Choroid plexus epithelial cell (primary cell): ENCODE results near the gene TYMP.

Source experiments
- DNase-seq: peaks from one replicate; pipeline ENCODE4 v3.0.0-alpha.2; 2010; ENCODE audit warnings: low read depth
- H3K4me3 ChIP-seq: 2 replicates; pipeline ENCODE4 v1.5.1; 2011; ENCODE audit warnings: low read depth, mild to moderate bottlenecking, control low read depth, low read length, moderate library complexity
- CTCF ChIP-seq: conservative IDR thresholded peaks from 2 replicates; pipeline ENCODE4 v1.5.1; 2011; ENCODE audit warnings: low read depth, mild to moderate bottlenecking, control low read depth, inconsistent platforms, low read length, moderate library complexity

Gene TYMP

GRCh38 chr22:50550395-50550794, 20.6 kb upstream of the TYMP start:
- no peak for DNase-seq
- H3K4me3 ChIP-seq: no peak overlapping the region
- no peak for TF ChIP-seq CTCF

DNA sequence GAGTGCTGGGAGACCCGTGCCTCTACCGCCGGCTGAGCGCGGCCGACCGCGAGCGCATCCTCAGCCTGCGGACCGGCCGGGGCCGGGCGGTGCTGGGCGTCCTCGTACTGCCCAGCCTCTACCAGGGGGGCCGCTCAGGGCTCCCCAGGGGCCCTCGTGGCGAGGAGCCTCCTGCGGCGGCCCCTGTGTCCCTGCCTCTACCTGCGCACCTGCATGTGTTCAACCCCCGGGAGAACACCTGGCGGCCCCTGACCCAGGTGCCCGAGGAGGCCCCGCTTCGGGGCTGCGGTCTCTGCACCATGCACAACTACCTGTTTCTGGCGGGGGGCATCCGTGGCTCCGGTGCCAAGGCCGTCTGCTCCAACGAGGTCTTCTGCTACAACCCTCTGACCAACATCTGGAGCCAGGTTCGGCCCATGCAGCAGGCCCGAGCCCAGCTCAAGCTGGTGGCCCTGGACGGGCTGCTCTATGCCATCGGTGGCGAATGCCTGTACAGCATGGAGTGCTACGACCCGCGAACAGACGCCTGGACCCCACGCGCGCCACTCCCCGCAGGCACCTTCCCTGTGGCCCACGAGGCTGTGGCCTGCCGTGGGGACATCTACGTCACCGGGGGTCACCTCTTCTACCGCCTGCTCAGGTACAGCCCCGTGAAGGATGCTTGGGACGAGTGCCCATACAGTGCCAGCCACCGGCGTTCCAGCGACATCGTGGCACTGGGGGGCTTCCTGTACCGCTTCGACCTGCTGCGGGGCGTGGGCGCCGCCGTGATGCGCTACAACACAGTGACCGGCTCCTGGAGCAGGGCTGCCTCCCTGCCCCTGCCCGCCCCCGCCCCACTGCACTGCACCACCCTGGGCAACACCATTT, 19.3 kb upstream of the TYMP start:
- DNase-seq: no peak
- no peak overlapping the region for H3K4me3 ChIP-seq
- no peak for TF ChIP-seq CTCF

GRCh38 chr22:50548040-50548920, 18.5 kb upstream of the TYMP start:
- no peak for TF ChIP-seq CTCF
- no peak overlapping the region for H3K4me3 ChIP-seq
- no peak for DNase-seq

DNA sequence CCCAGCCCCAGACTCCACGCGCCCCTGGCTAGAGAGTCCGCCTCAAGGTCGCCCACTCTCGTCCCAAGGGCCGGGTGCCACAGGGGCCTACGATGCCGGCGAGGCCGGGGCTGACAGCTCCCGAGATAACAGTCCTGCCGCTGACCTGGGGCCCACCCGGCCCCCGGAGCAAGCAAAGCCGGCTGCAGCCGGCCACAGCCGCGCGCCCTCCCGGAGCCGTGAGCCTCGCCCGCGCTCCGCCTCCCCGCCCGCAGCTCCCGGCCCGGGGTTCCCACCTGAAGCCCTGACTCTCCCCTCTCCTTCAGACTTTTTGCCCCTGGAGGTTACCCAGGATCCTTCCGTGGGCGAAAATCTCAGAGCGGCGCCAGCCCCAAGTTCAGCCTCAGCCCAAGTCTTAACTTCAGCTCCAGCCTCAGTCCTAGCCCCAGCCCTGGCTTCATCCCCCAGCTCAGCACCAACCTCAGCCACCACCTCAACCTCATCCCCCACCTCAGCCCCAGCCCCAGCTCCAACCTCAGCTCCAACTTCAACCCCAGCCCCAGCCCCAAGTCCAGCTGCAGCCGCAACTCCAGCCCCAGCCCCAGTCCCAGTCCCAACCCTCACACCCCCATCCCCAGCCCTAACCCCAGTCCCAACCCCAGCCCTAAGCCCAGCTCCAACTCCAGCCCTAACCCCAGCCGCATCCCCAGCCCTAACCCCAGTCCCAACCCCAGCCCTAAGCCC, 17.6 kb upstream of the TYMP start:
- no peak overlapping the region for H3K4me3 ChIP-seq
- no peak for DNase-seq
- no peak for TF ChIP-seq CTCF

DNA sequence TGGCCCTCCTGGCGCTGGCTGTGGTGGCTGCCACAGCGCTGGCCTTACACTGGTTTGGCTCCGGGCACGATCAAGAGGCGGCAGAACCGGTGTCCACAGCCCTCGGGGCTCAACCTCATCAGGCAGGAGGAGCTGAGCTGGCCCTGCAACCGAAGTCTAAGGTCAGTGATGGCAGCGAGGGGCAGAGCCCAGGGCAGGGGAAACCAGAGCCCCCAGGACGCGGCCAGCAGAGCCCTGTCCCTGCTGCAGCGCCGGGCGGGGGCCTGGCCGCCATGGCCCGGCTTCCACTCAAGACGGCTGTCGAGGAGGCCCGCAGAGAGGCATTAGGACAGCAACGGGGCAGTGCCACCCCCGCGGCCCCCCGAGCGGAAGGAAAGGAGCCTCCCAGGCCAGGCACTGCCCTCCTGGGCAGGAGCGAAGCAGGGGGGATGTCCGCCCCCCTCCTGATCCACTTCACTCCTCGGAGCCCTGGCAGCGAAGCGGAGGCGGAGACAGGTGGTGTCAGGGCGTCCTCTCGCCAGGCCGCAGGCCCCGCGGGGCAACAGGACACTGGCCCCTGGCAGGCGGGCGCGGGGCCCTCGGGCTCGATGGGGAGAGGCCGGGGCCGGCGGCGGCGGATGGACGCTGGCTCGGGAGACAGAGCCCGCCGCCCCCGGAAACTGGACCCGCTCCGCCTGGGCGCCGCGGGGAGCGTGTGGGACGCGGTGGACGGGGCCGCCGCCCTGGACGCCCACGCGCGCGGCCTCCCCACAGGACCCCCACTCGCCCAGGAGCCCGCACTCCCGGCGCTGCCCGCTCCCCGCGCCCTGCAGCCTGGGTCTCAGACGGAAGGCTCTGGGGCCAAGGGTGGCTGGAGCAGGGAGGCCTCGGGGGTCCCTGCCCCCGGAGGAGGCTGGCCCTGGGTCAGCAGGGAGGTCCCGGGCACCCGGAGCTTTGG, 16.8 kb upstream of the TYMP start:
- no peak for TF ChIP-seq CTCF
- DNase-seq: no peak
- no peak overlapping the region for H3K4me3 ChIP-seq
